ENCODE results near the gene DCLK1. TPM values are rescaled to one million over a fixed set of nuclear protein-coding genes. Genes with fewer than 3 reads are reported as not detected.

Gene DCLK1
- total RNA-seq, 2 experiments from 2014 or later, result not detected

GRCh38 chr13:35961002-35961401 lies 170.2 kb downstream of the DCLK1 start:
- ChIA-PET CTCF (no interaction called here), POLR2A (no interaction called here)

- CTCF ChIA-PET, result no interaction called here
- POLR2A ChIA-PET, result no interaction called here
These were observed 173.2 kb downstream of the DCLK1 start for GRCh38 chr13:35957996-35958395.

GRCh38 chr13:35957241-35957731 lies 173.9 kb downstream of the DCLK1 start:
- CTCF ChIA-PET, result no interaction called here
- POLR2A ChIA-PET, result no interaction called here

GRCh38 chr13:35956074-35956473 lies 175.1 kb downstream of the DCLK1 start:
- POLR2A ChIA-PET, result no interaction called here
- CTCF ChIA-PET, result no interaction called here

- CTCF ChIA-PET, result no interaction called here
- POLR2A ChIA-PET, result no interaction called here
These were observed 177.0 kb downstream of the DCLK1 start for GRCh38 chr13:35954207-35954560.

GRCh38 chr13:35953537-35954206 lies 177.5 kb downstream of the DCLK1 start:
- CTCF ChIA-PET, result no interaction called here
- POLR2A ChIA-PET, result no interaction called here

GRCh38 chr13:35947315-35947714 lies 183.9 kb downstream of the DCLK1 start:
- POLR2A ChIA-PET, result no interaction called here
- CTCF ChIA-PET, result no interaction called here

GRCh38 chr13:35945368-35945767 lies 185.8 kb downstream of the DCLK1 start:
- ChIA-PET POLR2A (no interaction called here), CTCF (no interaction called here)

- POLR2A ChIA-PET, result no interaction called here
- CTCF ChIA-PET, result no interaction called here
These were observed 189.8 kb downstream of the DCLK1 start for GRCh38 chr13:35941374-35941773.

GRCh38 chr13:35940734-35941133 lies 190.4 kb downstream of the DCLK1 start:
- POLR2A ChIA-PET, result no interaction called here
- CTCF ChIA-PET, result no interaction called here

- CTCF ChIA-PET, result no interaction called here
- POLR2A ChIA-PET, result interaction anchor here (0.6 kb wide), 1 partner anchor 1932 kb away, joined by 5 read pairs; no protein-coding TSS in a partner anchor
These were observed 194.8 kb downstream of the DCLK1 start for GRCh38 chr13:35936246-35936978.

GRCh38 chr13:35930665-35931631 lies 200.2 kb downstream of the DCLK1 start:
- CTCF ChIA-PET, result no interaction called here
- POLR2A ChIA-PET, result no interaction called here

GRCh38 chr13:35927567-35928021 lies 203.6 kb downstream of the DCLK1 start:
- POLR2A ChIA-PET, result no interaction called here
- CTCF ChIA-PET, result no interaction called here

- ChIA-PET POLR2A (no interaction called here), CTCF (no interaction called here)
These were observed 204.2 kb downstream of the DCLK1 start for GRCh38 chr13:35926859-35927530.

GRCh38 chr13:35925669-35926068 lies 205.5 kb downstream of the DCLK1 start:
- CTCF ChIA-PET, result no interaction called here
- POLR2A ChIA-PET, result interaction anchor here (0.7 kb wide), 1 partner anchor 63 kb away, joined by 4 read pairs; no protein-coding TSS in a partner anchor

- CTCF ChIA-PET, result no interaction called here
- POLR2A ChIA-PET, result no interaction called here
These were observed 207.8 kb downstream of the DCLK1 start for GRCh38 chr13:35923347-35923746.

- CTCF ChIA-PET, result no interaction called here
- POLR2A ChIA-PET, result no interaction called here
These were observed 210.4 kb downstream of the DCLK1 start for GRCh38 chr13:35920816-35921215.

GRCh38 chr13:35917942-35918645 lies 213.1 kb downstream of the DCLK1 start:
- ChIA-PET POLR2A (no interaction called here), CTCF (no interaction called here)

- POLR2A ChIA-PET, result no interaction called here
- CTCF ChIA-PET, result no interaction called here
These were observed 213.8 kb downstream of the DCLK1 start for GRCh38 chr13:35917252-35917941.
